Lung (tissue), 12 donors: ENCODE data around the gene VARS1. TPM values are rescaled to one million over a fixed set of nuclear protein-coding genes. Genes with fewer than 3 reads are reported as not detected.

Source experiments
- ATAC-seq: fragments of 200-7000 bp; cut with Tn5 transposase; one replicate; pipeline ENCODE4 v1.9.1; 2020; ENCODE audit warnings: moderate number of reproducible peaks; ENCODE audit not compliant: insufficient read depth, low FRiP score
- DNase-seq, 3 donors: peaks; one replicate each; pipeline ENCODE4 v3.0.0-alpha.2; 2013 to 2017
- H3K27ac ChIP-seq, 2 donors: one replicate each; pipeline ENCODE4 v1.5.1; 2013; ENCODE audit warnings: mild to moderate bottlenecking in 2 of 2, moderate library complexity in 2 of 2, control low read depth in 1 of 2, inconsistent platforms in 1 of 2, low read depth in 1 of 2, low read length in 1 of 2
- H3K27me3 ChIP-seq, 3 donors: one replicate each; pipeline ENCODE4 v1.5.1; 2013; ENCODE audit warnings: low read length in 2 of 3; ENCODE audit not compliant: control insufficient read depth in 3 of 3, insufficient read depth in 3 of 3
- H3K36me3 ChIP-seq, 4 donors: one replicate each; pipeline ENCODE4 v1.5.1; 2013; ENCODE audit warnings: low read length in 4 of 4, mild to moderate bottlenecking in 1 of 4, moderate library complexity in 1 of 4; ENCODE audit not compliant: control insufficient read depth in 4 of 4, insufficient read depth in 4 of 4
- H3K4me1 ChIP-seq, 5 donors: one replicate each; pipeline ENCODE4 v1.5.1; 2013; ENCODE audit warnings: low read length in 5 of 5, mild to moderate bottlenecking in 2 of 5, moderate library complexity in 1 of 5; ENCODE audit not compliant: control insufficient read depth in 5 of 5, insufficient read depth in 5 of 5
- H3K4me3 ChIP-seq: one replicate; pipeline ENCODE4 v1.5.1; 2013; ENCODE audit warnings: mild to moderate bottlenecking, control low read depth, moderate library complexity
- H3K9ac ChIP-seq, 2 donors: one replicate each; pipeline ENCODE4 v1.5.1; 2013; ENCODE audit warnings: low read length in 2 of 2, control low read depth in 1 of 2; ENCODE audit not compliant: insufficient read depth in 1 of 2
- H3K9me3 ChIP-seq, 4 donors: one replicate each; pipeline ENCODE4 v1.5.1; 2013; ENCODE audit warnings: low read length in 3 of 4, mild to moderate bottlenecking in 1 of 4, moderate library complexity in 1 of 4; ENCODE audit not compliant: control insufficient read depth in 4 of 4, insufficient read depth in 3 of 4
- CTCF ChIP-seq: IDR thresholded peaks from 2 replicates; pipeline ENCODE4 v1.5.1; 2012; ENCODE audit warnings: mild to moderate bottlenecking; ENCODE audit errors: control extremely low read depth, extremely low read depth
- WGBS, 2 donors: extraction: QIAGEN DNeasy Blood & Tissue Kit; methylation state at CpG; one replicate each; pipeline ENCODE4 v1.1.7; 2013; 5-methylcytosine and 5-hydroxymethylcytosine counted together
- polyA plus RNA-seq, 2 donors: library from polyadenylated mRNA; stranded (reverse); fragments of 200-250 nt; gene quantifications; one replicate each; pipeline ENCODE4 v1.2.1, GENCODE V29; 2013
- total RNA-seq, 2 donors: library from RNA; depleted of rRNA in 1 of 2; stranded (reverse); fragments of >200 nt in 1 of 2; gene quantifications; one replicate each; pipeline ENCODE4 v1.2.1, GENCODE V29; 2014 to 2021
- donor health status: control.
- donor health status: control.
- donor health status: Bipolar disorder and iron deficiency.
- donor health status: healthy.
- donor health status: DM: yes; HTN: yes; CAD: no.

The VARS1 gene
- total and polyA plus RNA-seq, 4 donors = 32.2 to 95.4 (median 41.0) TPM

- no peaks in the 10 kb centered on the region for H3K36me3 ChIP-seq
- H3K4me1 ChIP-seq = peaks cover 0 to 12% (median 6%) of the 10 kb centered on the region in 5 donors
- H3K9ac ChIP-seq = peak within 1 kb of the TSS; percentile 63 to 84
- H3K9me3 ChIP-seq = no peaks in the 10 kb centered on the region
- DNase-seq (peak; percentile 99), ATAC-seq (peak; percentile 84)
- whole genome bisulfite sequencing, 2 donors = 0 to 1% methylated on average over 55 to 56 of the region's 56 CpGs
- H3K4me3 ChIP-seq = peak within 1 kb of the TSS; percentile 61
- TF ChIP-seq CTCF = no peak
- H3K27me3 ChIP-seq = no peaks in the 10 kb centered on the region
- H3K27ac ChIP-seq = peak within 1 kb of the TSS; percentile 93 to 96
These were observed 19.7 kb upstream of the VARS1 start, which contains the start of the genes HSPA1A and HSPA1L for GRCh38 chr6:31815025-31815838. Gene HSPA1A (plus strand): TSS chr6:31815543. CDS start chr6:31815757, 214 bp downstream. Gene HSPA1L (minus strand): TSS chr6:31815283. CDS start chr6:31811972, 3,311 bp downstream.

DNA sequence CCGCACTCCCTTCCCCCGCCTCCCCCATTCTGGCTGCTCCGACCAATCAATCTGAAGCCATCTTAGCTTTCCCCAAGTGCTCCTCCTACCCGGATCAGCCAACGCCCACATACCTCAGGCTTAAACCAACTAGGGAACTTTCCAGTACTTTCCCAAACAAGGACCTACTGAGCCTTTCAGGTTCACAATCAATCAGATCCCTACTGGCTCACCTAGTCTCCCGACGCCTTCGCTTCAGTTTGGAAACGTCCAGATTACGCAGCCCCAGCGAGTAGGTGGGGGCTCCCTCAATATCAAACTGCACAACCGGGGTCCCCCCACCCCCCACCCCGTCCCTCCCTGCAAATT lies 19.1 kb upstream of the VARS1 start:
- peaks cover 0 to 12% (median 6%) of the 10 kb centered on the region in 5 donors for H3K4me1 ChIP-seq

DNA sequence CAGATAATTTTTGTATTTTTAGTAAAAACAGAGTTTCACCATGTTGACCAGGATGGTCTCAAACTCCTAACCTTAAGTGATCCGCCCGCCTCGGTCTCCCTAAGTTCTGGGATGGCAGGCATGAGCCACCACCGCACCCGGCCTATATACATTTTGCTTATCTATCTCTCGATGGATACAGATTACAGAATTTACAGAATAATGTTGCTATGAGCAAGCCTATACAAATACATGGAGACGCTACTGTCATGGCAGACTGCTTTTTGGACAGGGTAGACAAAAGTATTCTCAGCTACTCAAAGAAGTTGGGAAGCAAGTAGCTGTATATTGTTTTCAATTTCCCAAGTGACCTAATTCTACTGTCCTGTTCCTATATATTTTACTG lies 17.9 kb upstream of the VARS1 start:
- WGBS, 2 donors = 97 to 99% methylated on average over 7 of the region's 7 CpGs
- no peak for TF ChIP-seq CTCF
- Histone ChIP-seq H3K4me3 (no peak overlapping the region), H3K4me1 (peaks cover 0 to 11% (median 4%) of the 10 kb centered on the region in 5 donors), H3K27ac (peak overlapping the region; percentile 84 to 94), H3K36me3 (no peaks in the 10 kb centered on the region), H3K9ac (peak overlapping the region in 1 of 2 donors; percentile 75), H3K27me3 (no peaks in the 10 kb centered on the region), H3K9me3 (no peaks in the 10 kb centered on the region)
- DNase-seq (no peak), ATAC-seq (no peak)

More for the DNA sequence above, 19.1 kb upstream of the VARS1 start:
- H3K9ac ChIP-seq = peak overlapping the region; percentile 25 to 84
- no peak for TF ChIP-seq CTCF
- H3K36me3 ChIP-seq = no peaks in the 10 kb centered on the region
- DNase-seq (peak; percentile 97 to 99 (median 99)), ATAC-seq (peak; percentile 79)
- H3K4me3 ChIP-seq = peak overlapping the region; percentile 43
- no peaks in the 10 kb centered on the region for H3K27me3 ChIP-seq
- WGBS, 2 donors = 0 to 1% methylated on average over 13 of the region's 13 CpGs
- peak overlapping the region; percentile 93 to 96 for H3K27ac ChIP-seq
- no peaks in the 10 kb centered on the region for H3K9me3 ChIP-seq
